Activated CD4-positive, alpha-beta memory T cell treated with anti-CD3 and anti-CD28 coated beads for 36 hours (primary cell): ENCODE measurements around the gene MYL2. TPM values are rescaled to one million over a fixed set of nuclear protein-coding genes. Genes with fewer than 3 reads are reported as not detected.

ENCODE experiments used
- CTCF ChIA-PET: fragments of 350-600 bp; sonication (Branson Sonifier 250); formaldehyde crosslinking; loops from one replicate; lab custom pipeline; 2021; ENCODE audit warnings: antibody characterized with exemption, inconsistent platforms; lab: Charles Lee
- POLR2A ChIA-PET: fragments of 350-600 bp; sonication (Branson Sonifier 250); formaldehyde crosslinking; loops from one replicate; lab custom pipeline; 2021; ENCODE audit warnings: antibody characterized with exemption; lab: Charles Lee
- DNase-seq: peaks from one replicate; pipeline ENCODE4 v3.0.0-alpha.2; 2020
- H3K27ac Mint-ChIP-seq: one replicate; pipeline ENCODE4 v1.8.0; 2021; ENCODE audit warnings: mixed read lengths
- H3K27me3 Mint-ChIP-seq: one replicate; pipeline ENCODE4 v1.8.0; 2021; ENCODE audit warnings: mixed read lengths
- H3K36me3 Mint-ChIP-seq: one replicate; pipeline ENCODE4 v1.8.0; 2021; ENCODE audit warnings: mixed read lengths
- H3K4me1 Mint-ChIP-seq: one replicate; pipeline ENCODE4 v1.8.0; 2021; ENCODE audit warnings: low read depth, mixed read lengths
- H3K4me3 Mint-ChIP-seq: one replicate; pipeline ENCODE4 v1.8.0; 2021; ENCODE audit warnings: mild to moderate bottlenecking, mixed read lengths
- H3K9me3 Mint-ChIP-seq: one replicate; pipeline ENCODE4 v1.8.0; 2021; ENCODE audit warnings: mixed read lengths
- intact Hi-C: fragments of 100-400 bp; cut with micrococcal nuclease; formaldehyde crosslinking; loops from one replicate; pipeline ENCODE4 v1.15.1; 2023
- total RNA-seq, 2 experiments: library from RNA; stranded (reverse); gene quantifications; one replicate each; pipeline ENCODE4 v1.2.3, GENCODE V29; 2021

MYL2 gene
- total RNA-seq, 2 experiments from 2014 or later, result not detected

- no peak for DNase-seq
- POLR2A ChIA-PET, result no interaction called here
- Mint-ChIP-seq H3K27ac (no peak overlapping the region), H3K4me1 (peaks cover 3% of the 10 kb centered on the region), H3K36me3 (no peaks in the 10 kb centered on the region), H3K9me3 (no peaks in the 10 kb centered on the region), H3K27me3 (peaks cover 3% of the 10 kb centered on the region), H3K4me3 (no peak overlapping the region)
- CTCF ChIA-PET, result interaction anchor here (1.4 kb wide), 1 partner anchor 20 kb away, joined by 4 read pairs; no protein-coding TSS in a partner anchor
- intact Hi-C loops, result no loop called here
These were observed 12.8 kb downstream of the MYL2 start for GRCh38 chr12:110907583-110907982.

DNA sequence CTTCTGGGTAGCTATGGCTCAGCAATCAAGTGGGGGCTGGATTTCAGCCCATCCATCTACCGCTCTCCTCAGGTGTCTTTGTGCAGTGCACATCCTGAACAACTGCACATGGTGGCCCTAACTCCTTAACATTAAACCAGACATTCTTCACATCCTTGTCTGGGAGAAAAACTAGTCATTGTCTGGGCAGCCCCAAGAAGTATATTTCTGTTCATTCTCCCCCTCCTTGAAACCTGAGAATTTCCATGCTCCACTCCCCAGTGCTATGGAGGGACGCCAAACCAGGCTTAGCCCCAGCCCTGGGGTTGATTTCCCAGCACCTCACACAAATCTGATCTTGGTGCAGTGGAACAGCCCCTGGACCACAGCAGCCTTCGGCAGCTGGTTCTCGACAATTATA lies 13.4 kb downstream of the MYL2 start:
- intact Hi-C loops, result no loop called here
- Mint-ChIP-seq H3K9me3 (no peaks in the 10 kb centered on the region), H3K27ac (no peak overlapping the region), H3K27me3 (peaks cover 3% of the 10 kb centered on the region), H3K4me1 (peaks cover 3% of the 10 kb centered on the region), H3K4me3 (no peak overlapping the region), H3K36me3 (no peaks in the 10 kb centered on the region)
- ChIA-PET CTCF (interaction anchor here (1.4 kb wide), 1 partner anchor 19 kb away, joined by 4 read pairs; no protein-coding TSS in a partner anchor), POLR2A (no interaction called here)
- DNase-seq, result no peak

DNA sequence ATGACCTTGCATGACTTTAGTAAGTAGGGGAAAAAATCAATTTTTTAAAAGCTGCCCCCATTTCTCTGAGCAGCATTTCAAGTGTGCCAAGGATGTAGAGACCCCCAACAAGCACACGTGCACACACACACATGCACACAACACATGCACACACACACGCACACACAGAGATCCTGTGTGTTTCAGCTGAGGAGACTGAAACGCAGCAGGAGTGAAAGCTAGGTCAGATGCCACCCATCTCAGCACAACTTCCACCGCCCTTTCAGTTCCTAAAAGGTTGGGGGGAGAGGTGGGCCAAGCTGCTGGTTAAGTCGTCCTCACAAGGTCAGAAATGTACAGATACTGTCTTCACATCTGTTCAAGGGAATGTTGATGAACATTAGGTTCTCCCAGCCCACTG lies 13.9 kb downstream of the MYL2 start:
- Mint-ChIP-seq H3K36me3 (no peaks in the 10 kb centered on the region), H3K4me1 (peaks cover 3% of the 10 kb centered on the region), H3K27ac (no peak overlapping the region), H3K4me3 (no peak overlapping the region), H3K27me3 (peaks cover 3% of the 10 kb centered on the region), H3K9me3 (no peaks in the 10 kb centered on the region)
- CTCF ChIA-PET, result interaction anchor here (1.4 kb wide), 1 partner anchor 19 kb away, joined by 4 read pairs; no protein-coding TSS in a partner anchor
- DNase-seq, result no peak
- POLR2A ChIA-PET, result no interaction called here
- intact Hi-C loops, result no loop called here

DNA sequence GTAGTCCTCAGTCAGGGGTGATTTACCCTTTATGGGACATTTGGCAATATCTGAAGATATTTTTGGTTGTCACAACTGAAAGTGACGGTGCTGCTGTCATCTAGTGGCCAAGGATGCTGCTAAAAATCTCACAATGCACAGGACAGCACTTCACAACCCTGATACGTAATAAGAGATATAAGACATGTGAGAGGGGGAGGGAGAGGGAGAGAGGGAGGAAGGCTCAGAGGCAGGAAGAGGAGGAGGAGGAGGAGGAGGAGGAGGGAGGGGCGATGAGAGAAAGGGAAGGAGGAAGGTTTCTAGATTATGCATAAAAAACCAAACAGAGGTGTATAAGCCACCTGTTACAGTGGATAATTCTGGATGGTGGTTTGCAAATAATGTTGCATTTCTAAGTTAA lies 14.3 kb downstream of the MYL2 start:
- Mint-ChIP-seq H3K9me3 (no peaks in the 10 kb centered on the region), H3K36me3 (no peaks in the 10 kb centered on the region), H3K4me3 (no peak overlapping the region), H3K27me3 (peaks cover 3% of the 10 kb centered on the region), H3K4me1 (peaks cover 3% of the 10 kb centered on the region), H3K27ac (no peak overlapping the region)
- no peak for DNase-seq
- POLR2A ChIA-PET, result no interaction called here
- CTCF ChIA-PET, result no interaction called here
- intact Hi-C loops, result no loop called here

- intact Hi-C loops, result no loop called here
- Mint-ChIP-seq H3K9me3 (no peaks in the 10 kb centered on the region), H3K36me3 (no peaks in the 10 kb centered on the region), H3K4me1 (peaks cover 3% of the 10 kb centered on the region), H3K27ac (no peak overlapping the region), H3K27me3 (peaks cover 2% of the 10 kb centered on the region), H3K4me3 (no peak overlapping the region)
- DNase-seq, result no peak
- CTCF ChIA-PET, result no interaction called here
- POLR2A ChIA-PET, result no interaction called here
These were observed 16.9 kb downstream of the MYL2 start for GRCh38 chr12:110903511-110903910.

- peaks cover 3% of the 10 kb centered on the region for H3K4me1 Mint-ChIP-seq
- no peaks in the 10 kb centered on the region for H3K9me3 Mint-ChIP-seq
- H3K27ac Mint-ChIP-seq, result no peak overlapping the region
- DNase-seq, result no peak
- ChIA-PET POLR2A (no interaction called here), CTCF (no interaction called here)
- H3K36me3 Mint-ChIP-seq, result no peaks in the 10 kb centered on the region
- H3K27me3 Mint-ChIP-seq, result peaks cover 1% of the 10 kb centered on the region
- no peak overlapping the region for H3K4me3 Mint-ChIP-seq
- intact Hi-C loops, result no loop called here
These were observed 19.0 kb downstream of the MYL2 start for GRCh38 chr12:110901401-110901800.

DNA sequence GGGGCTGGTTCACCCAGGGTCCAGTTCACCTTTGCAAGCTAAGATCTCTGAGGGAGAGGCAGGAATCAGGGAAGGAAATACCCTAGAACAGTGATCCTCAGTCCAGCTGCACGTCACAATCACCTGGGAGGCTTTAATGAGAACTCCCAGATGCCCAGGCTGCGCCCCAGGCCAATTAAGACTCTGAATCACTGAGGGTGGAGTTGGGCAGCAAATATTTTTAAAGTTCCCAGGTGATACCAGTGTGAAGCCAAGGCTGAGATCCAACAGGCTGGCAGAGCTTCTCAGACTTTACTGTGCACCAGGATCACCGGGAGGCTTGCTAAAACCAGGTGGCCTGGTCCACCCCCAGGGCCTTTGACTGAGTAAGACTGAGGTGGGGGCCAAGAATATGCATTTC lies 23.8 kb downstream of the MYL2 start:
- no peaks in the 10 kb centered on the region for H3K36me3 Mint-ChIP-seq
- CTCF ChIA-PET, result interaction anchor here (1.1 to 3.4 kb wide), 4 partner anchors 8 to 416 kb away, joined by 4 to 12 read pairs (median 4); no protein-coding TSS in a partner anchor

DNA sequence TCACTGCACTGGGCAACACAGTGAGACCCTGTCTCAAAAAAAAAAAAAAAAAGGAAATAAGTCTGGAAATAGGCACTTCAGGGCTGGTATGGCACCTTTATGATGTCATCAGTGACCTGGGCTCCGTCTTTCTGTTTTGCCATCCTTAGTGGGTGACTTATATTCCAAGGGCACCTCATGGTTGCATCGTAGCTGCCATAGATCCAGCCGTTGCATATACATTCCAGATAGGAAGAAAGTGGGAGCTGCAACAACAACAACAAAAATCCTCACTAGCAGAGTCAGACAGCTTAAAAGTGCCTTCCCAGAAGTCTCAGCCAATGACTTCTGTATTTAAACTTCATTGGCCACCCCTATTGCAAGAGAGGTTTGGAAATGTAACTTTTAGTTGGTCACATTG lies 26.4 kb downstream of the MYL2 start:
- ChIA-PET CTCF (interaction anchor here (0.6 to 1.3 kb wide), 6 partner anchors 11 to 589 kb away, joined by 3 to 10 read pairs (median 4); no protein-coding TSS in a partner anchor), POLR2A (no interaction called here)
- intact Hi-C loops, result loop anchor here (1.0 kb wide), 1 partner anchor 130 kb away; no protein-coding TSS in a partner anchor
- Mint-ChIP-seq H3K9me3 (no peaks in the 10 kb centered on the region), H3K4me1 (peaks cover 2% of the 10 kb centered on the region), H3K27me3 (peaks cover 14% of the 10 kb centered on the region), H3K36me3 (no peaks in the 10 kb centered on the region), H3K4me3 (no peak overlapping the region), H3K27ac (no peak overlapping the region)
- no peak for DNase-seq

More for the DNA sequence above, 23.8 kb downstream of the MYL2 start:
- Mint-ChIP-seq H3K4me1 (peaks cover 2% of the 10 kb centered on the region), H3K27me3 (peaks cover 14% of the 10 kb centered on the region), H3K27ac (no peak overlapping the region), H3K9me3 (no peaks in the 10 kb centered on the region), H3K4me3 (no peak overlapping the region)
- intact Hi-C loops, result no loop called here
- POLR2A ChIA-PET, result no interaction called here
- no peak for DNase-seq

GRCh38 chr12:110889361-110889760 lies 31.0 kb downstream of the MYL2 start:
- CTCF ChIA-PET, result interaction anchor here (0.6 to 2.8 kb wide), 4 partner anchors 8 to 717 kb away, joined by 3 to 12 read pairs (median 8); partner anchors contain the start of gene CCDC63
- intact Hi-C loops, result loop anchor here (2.0 to 5.0 kb wide), 3 partner anchors 63 to 272 kb away; no protein-coding TSS in a partner anchor
- POLR2A ChIA-PET, result no interaction called here
- peaks cover 4% of the 10 kb centered on the region for H3K4me1 Mint-ChIP-seq
- H3K27me3 Mint-ChIP-seq, result peaks cover 8% of the 10 kb centered on the region
- DNase-seq, result no peak
- no peak overlapping the region for H3K27ac Mint-ChIP-seq
- no peaks in the 10 kb centered on the region for H3K9me3 Mint-ChIP-seq
- H3K36me3 Mint-ChIP-seq, result no peaks in the 10 kb centered on the region
- no peak overlapping the region for H3K4me3 Mint-ChIP-seq

DNA sequence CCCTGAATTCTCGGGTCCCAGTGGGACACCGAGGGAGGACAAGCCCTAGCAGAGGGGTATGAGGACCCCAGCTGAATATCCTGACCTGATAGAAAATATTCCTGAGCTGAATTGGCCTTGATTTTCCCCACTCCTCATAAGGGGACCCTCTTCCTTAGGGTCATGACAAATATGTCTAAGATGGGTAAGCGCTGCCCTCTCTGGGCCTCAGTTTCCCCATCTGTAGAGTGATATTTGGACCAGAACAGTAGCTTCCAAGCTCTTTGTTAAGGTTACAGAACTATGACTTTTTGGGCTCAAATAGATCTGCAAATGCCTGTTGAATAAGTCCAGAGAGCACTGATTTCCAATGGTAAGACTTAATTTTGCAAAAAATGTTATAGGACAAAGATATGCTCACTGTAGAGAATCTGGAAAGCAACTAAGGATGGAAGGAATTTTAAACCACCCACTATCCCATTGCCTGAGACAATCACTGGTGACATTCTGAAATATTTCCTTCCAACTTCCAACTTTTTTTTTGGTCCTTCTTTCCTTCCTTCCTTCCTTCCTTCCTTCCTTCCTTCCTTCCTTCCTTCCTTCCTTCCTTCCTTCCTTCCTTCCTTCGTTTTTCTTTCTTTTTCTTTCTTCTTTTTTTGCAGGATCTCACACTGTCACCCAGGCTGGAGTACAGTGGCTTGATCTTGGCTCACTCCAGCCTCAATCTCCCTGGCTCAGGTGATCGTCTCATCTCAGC lies 32.0 kb downstream of the MYL2 start:
- Mint-ChIP-seq H3K9me3 (no peaks in the 10 kb centered on the region), H3K27ac (no peak overlapping the region), H3K4me1 (peaks cover 4% of the 10 kb centered on the region), H3K36me3 (no peaks in the 10 kb centered on the region), H3K27me3 (peaks cover 5% of the 10 kb centered on the region), H3K4me3 (no peak overlapping the region)
- intact Hi-C loops, result loop anchor here (2.0 to 5.0 kb wide), 3 partner anchors 62 to 271 kb away; no protein-coding TSS in a partner anchor
- no peak for DNase-seq
- ChIA-PET CTCF (interaction anchor here (0.6 to 2.8 kb wide), 32 partner anchors 8 to 457 kb away, joined by 3 to 18 read pairs (median 4); partner anchors contain the start of genes ARPC3, CCDC63, RAD9B and TCTN1), POLR2A (no interaction called here)

- ChIA-PET CTCF (no interaction called here), POLR2A (no interaction called here)
- H3K27ac Mint-ChIP-seq, result no peak overlapping the region
These were observed 35.1 kb downstream of the MYL2 start for GRCh38 chr12:110885152-110885840.

DNA sequence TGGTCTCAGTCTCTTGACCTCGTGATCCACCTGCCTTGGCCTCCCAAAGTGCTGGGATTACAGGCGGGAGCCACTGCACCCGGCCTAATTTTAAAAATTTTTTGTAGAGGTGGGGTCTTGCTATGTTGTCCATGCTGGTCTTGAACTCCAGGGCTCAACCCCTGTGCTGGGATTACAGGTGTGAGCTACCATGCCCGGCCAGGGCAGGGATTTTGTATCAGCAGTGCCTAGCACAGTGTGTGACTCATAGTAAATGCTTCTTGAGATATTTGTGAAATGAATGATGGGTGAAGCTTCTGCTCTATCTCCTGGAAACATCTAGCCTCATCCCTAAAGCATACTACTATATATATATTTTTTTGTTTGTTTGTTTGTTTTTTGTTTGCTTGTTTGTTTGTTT lies 37.1 kb downstream of the MYL2 start:
- Mint-ChIP-seq H3K4me3 (no peak overlapping the region), H3K9me3 (no peaks in the 10 kb centered on the region), H3K27ac (no peak overlapping the region), H3K27me3 (peaks cover 3% of the 10 kb centered on the region), H3K36me3 (no peaks in the 10 kb centered on the region), H3K4me1 (peaks cover 4% of the 10 kb centered on the region)
- intact Hi-C loops, result no loop called here
- ChIA-PET CTCF (interaction anchor here (3.3 kb wide), 1 partner anchor 11 kb away, joined by 10 read pairs; no protein-coding TSS in a partner anchor), POLR2A (no interaction called here)
- DNase-seq, result no peak

More at GRCh38 chr12:110885152-110885840, 35.1 kb downstream of the MYL2 start:
- no peaks in the 10 kb centered on the region for H3K9me3 Mint-ChIP-seq
- no peak for DNase-seq
- H3K4me3 Mint-ChIP-seq, result no peak overlapping the region
- H3K4me1 Mint-ChIP-seq, result peaks cover 4% of the 10 kb centered on the region
- peaks cover 1% of the 10 kb centered on the region for H3K27me3 Mint-ChIP-seq
- no peaks in the 10 kb centered on the region for H3K36me3 Mint-ChIP-seq
- intact Hi-C loops, result loop anchor here (5.0 kb wide), 2 partner anchors 188 to 268 kb away; no protein-coding TSS in a partner anchor
